Neural progenitor cell (in vitro differentiated cells): ENCODE results near the gene LUZP1.

Source experiments
- CTCF ChIP-seq: fragments of 200-600 bp; sonication (generic); IDR thresholded peaks from 2 replicates; pipeline ENCODE4 v1.5.1; 2017; ENCODE audit warnings: antibody characterized with exemption, mild to moderate bottlenecking
- EZH2 ChIP-seq: fragments of 200-600 bp; sonication (generic); IDR thresholded peaks from 2 replicates; pipeline ENCODE4 v1.6.1; 2017; ENCODE audit warnings: antibody characterized with exemption, mild to moderate bottlenecking, moderate library complexity
- EZH2phosphoT487 ChIP-seq: fragments of 200-600 bp; sonication (generic); IDR thresholded peaks from 2 replicates; pipeline ENCODE4 v1.6.1; 2017; ENCODE audit warnings: antibody characterized with exemption

GRCh38 chr1:23101101-23101827, 67.4 kb downstream of the LUZP1 start:
- no peak for TF ChIP-seq EZH2phosphoT487
- no peak for TF ChIP-seq CTCF
- no peak for TF ChIP-seq EZH2
